ENCODE data around the gene EFCC1.
A peak's percentile ranks its signal among the peaks of the same experiment; 100 is the strongest.

The EFCC1 gene

DNA sequence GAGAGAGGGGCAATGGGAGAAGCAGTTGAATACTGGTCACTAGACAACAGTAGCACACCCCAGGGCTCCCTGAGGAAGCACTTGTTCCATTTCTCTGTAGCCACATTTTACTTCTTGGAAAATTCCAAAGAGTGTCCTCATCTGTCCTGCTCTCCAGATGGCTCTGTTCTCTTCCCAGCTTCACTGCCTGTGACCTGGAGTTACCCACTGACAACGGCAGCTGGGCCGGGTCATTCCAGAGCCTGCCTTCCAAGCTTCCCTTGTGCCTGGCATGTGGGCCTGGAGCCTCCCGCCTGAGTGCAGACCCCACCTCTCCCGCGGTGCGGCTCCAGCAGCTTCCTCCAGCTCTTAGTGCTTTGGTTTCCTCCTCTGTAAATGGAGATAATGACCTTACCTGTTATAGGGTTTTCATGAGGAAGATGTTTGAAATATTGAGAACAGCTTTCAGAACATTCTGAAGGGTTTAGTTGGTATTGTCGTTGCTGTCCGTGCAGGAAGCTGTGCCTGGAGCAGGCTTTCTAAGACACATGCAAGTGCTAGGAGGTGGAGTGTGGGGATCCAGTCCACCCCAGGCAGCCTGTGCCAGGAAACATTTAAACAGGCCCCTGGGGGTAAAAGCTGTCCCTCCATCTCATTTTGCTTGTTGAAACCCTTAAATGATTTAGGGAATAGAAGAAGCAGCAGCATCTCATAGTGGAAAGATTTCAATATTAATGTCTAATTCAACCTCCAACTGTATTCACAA is 24.8 kb downstream of the EFCC1 start:
- H3K27ac ChIP-seq (ENCODE audit: low read depth, low read length): no peak overlapping the region
- no peaks in the 10 kb centered on the region for H3K36me3 ChIP-seq (ENCODE audit: control insufficient read depth, insufficient read depth, low read length)
- H3K4me1 ChIP-seq (ENCODE audit: control insufficient read depth, insufficient read depth, low read length): peaks cover 6% of the 10 kb centered on the region
- no peaks in the 10 kb centered on the region for H3K9me3 ChIP-seq (ENCODE audit: control insufficient read depth, insufficient read depth, low read depth, low read length)
- H3K4me3 ChIP-seq (ENCODE audit: low read depth, low read length): no peak overlapping the region
- peaks cover 25% of the 10 kb centered on the region for H3K27me3 ChIP-seq (ENCODE audit: control insufficient read depth, insufficient read depth, low read length)
- H3K9ac ChIP-seq (ENCODE audit: low read length): no peak overlapping the region

GRCh38 chr3:129026728-129027543 is 25.8 kb downstream of the EFCC1 start:
- H3K9me3 ChIP-seq (ENCODE audit: control insufficient read depth, insufficient read depth, low read depth, low read length): no peaks in the 10 kb centered on the region
- peaks cover 6% of the 10 kb centered on the region for H3K4me1 ChIP-seq (ENCODE audit: control insufficient read depth, insufficient read depth, low read length)
- no peak overlapping the region for H3K9ac ChIP-seq (ENCODE audit: low read length)
- H3K36me3 ChIP-seq (ENCODE audit: control insufficient read depth, insufficient read depth, low read length): no peaks in the 10 kb centered on the region
- peak overlapping the region; percentile 59 for H3K4me3 ChIP-seq (ENCODE audit: low read depth, low read length)
- peaks cover 25% of the 10 kb centered on the region for H3K27me3 ChIP-seq (ENCODE audit: control insufficient read depth, insufficient read depth, low read length)
- H3K27ac ChIP-seq (ENCODE audit: low read depth, low read length): no peak overlapping the region

GRCh38 chr3:129027544-129027880 is 26.4 kb downstream of the EFCC1 start:
- peaks cover 25% of the 10 kb centered on the region for H3K27me3 ChIP-seq (ENCODE audit: control insufficient read depth, insufficient read depth, low read length)
- no peaks in the 10 kb centered on the region for H3K36me3 ChIP-seq (ENCODE audit: control insufficient read depth, insufficient read depth, low read length)
- H3K4me1 ChIP-seq (ENCODE audit: control insufficient read depth, insufficient read depth, low read length): peaks cover 6% of the 10 kb centered on the region
- H3K9me3 ChIP-seq (ENCODE audit: control insufficient read depth, insufficient read depth, low read depth, low read length): no peaks in the 10 kb centered on the region
- no peak overlapping the region for H3K9ac ChIP-seq (ENCODE audit: low read length)
- peak overlapping the region; percentile 59 for H3K4me3 ChIP-seq (ENCODE audit: low read depth, low read length)
- no peak overlapping the region for H3K27ac ChIP-seq (ENCODE audit: low read depth, low read length)

DNA sequence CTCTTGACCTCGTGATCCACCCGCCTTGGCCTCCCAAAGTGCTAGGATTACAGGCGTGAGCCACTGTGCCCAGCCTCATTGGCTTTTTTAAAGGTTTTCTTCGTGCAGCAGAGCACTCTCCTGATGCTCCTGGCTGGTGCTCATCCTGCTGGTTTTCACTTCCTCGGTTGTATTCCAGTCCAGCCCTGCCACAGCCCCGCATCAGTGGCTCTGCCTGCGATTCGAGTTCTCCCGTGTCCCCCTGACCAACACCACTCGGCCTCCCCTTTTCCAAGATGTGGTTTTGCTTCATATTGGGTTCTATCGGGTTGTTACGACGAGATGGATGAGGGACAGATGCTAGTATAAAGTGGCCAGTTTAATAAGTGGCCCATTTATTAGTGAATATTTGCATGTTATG is 27.8 kb downstream of the EFCC1 start:
- Histone ChIP-seq H3K27ac (ENCODE audit: low read depth, low read length) (no peak overlapping the region), H3K36me3 (ENCODE audit: control insufficient read depth, insufficient read depth, low read length) (no peaks in the 10 kb centered on the region), H3K4me1 (ENCODE audit: control insufficient read depth, insufficient read depth, low read length) (peaks cover 6% of the 10 kb centered on the region), H3K9ac (ENCODE audit: low read length) (no peak overlapping the region), H3K27me3 (ENCODE audit: control insufficient read depth, insufficient read depth, low read length) (peaks cover 25% of the 10 kb centered on the region), H3K9me3 (ENCODE audit: control insufficient read depth, insufficient read depth, low read depth, low read length) (no peaks in the 10 kb centered on the region), H3K4me3 (ENCODE audit: low read depth, low read length) (no peak overlapping the region)

GRCh38 chr3:129030611-129031010 is 29.5 kb downstream of the EFCC1 start:
- H3K9ac ChIP-seq (ENCODE audit: low read length): no peak overlapping the region
- peaks cover 6% of the 10 kb centered on the region for H3K4me1 ChIP-seq (ENCODE audit: control insufficient read depth, insufficient read depth, low read length)
- no peaks in the 10 kb centered on the region for H3K36me3 ChIP-seq (ENCODE audit: control insufficient read depth, insufficient read depth, low read length)
- no peaks in the 10 kb centered on the region for H3K9me3 ChIP-seq (ENCODE audit: control insufficient read depth, insufficient read depth, low read depth, low read length)
- H3K27ac ChIP-seq (ENCODE audit: low read depth, low read length): no peak overlapping the region
- peaks cover 13% of the 10 kb centered on the region for H3K27me3 ChIP-seq (ENCODE audit: control insufficient read depth, insufficient read depth, low read length)
- H3K4me3 ChIP-seq (ENCODE audit: low read depth, low read length): no peak overlapping the region

DNA sequence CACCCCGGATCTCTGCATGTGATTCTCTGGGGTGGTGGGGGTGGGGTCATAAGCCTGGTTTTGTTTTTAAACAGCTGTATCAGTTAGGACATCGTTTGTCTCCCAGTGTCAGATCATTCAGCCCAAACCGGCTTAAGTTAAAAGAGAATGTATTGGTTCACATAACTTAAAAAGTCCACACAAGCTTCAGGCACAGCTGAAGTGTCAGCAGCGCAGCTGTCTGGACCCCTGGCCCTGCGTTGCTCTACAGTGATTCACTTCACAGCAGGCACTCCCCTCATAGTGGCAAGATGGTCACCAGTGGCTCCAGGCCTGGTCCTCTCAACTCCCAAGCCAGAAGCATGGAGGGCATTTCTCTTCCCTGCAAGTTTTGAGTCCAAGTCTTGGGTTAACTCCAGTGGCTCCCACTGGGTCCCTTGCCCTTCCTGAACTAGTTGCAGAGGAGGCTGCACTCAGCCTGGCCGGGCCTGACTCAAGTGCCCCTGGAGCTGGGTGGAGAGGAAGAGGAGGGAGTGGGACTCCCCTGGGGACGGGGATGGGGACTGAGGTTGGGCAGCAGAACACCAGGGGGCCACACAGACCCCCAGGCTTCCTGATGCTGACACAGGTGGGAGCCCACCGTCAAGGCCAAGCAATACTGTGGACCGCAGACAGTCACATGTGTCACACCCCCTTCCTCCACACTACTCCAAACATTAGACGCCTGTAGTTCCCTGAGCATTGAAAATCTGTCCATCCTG is 30.5 kb downstream of the EFCC1 start:
- H3K27ac ChIP-seq (ENCODE audit: low read depth, low read length): no peak overlapping the region
- H3K27me3 ChIP-seq (ENCODE audit: control insufficient read depth, insufficient read depth, low read length): peaks cover 3% of the 10 kb centered on the region

DNA sequence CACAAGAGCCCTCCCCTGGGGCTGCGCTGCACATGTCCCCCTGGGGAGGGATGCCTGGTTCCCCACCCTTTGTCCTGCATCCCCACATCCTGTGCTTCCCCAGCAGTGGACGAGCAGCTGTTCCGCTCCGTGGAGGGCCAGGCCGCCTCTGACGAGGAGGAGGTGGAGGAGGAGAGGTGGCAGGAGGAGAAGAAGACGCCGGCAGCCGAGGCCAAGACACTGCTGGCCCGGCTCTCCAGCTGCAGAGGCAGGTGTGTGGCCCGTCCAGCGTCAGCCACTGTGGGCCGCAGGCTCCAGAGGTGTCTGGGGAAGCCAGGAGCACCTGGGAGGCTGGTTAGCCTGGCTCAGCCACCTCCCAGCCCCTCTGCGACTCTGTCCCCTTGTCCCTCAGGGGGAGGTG is 31.6 kb downstream of the EFCC1 start:
- Histone ChIP-seq H3K9ac (ENCODE audit: low read length) (no peak overlapping the region), H3K36me3 (ENCODE audit: control insufficient read depth, insufficient read depth, low read length) (no peaks in the 10 kb centered on the region), H3K4me1 (ENCODE audit: control insufficient read depth, insufficient read depth, low read length) (no peaks in the 10 kb centered on the region), H3K27me3 (ENCODE audit: control insufficient read depth, insufficient read depth, low read length) (no peaks in the 10 kb centered on the region), H3K9me3 (ENCODE audit: control insufficient read depth, insufficient read depth, low read depth, low read length) (no peaks in the 10 kb centered on the region), H3K27ac (ENCODE audit: low read depth, low read length) (no peak overlapping the region), H3K4me3 (ENCODE audit: low read depth, low read length) (no peak overlapping the region)

More for the DNA sequence above, 30.5 kb downstream of the EFCC1 start:
- Histone ChIP-seq H3K9me3 (ENCODE audit: control insufficient read depth, insufficient read depth, low read depth, low read length) (no peaks in the 10 kb centered on the region), H3K4me3 (ENCODE audit: low read depth, low read length) (no peak overlapping the region), H3K36me3 (ENCODE audit: control insufficient read depth, insufficient read depth, low read length) (no peaks in the 10 kb centered on the region), H3K9ac (ENCODE audit: low read length) (no peak overlapping the region), H3K4me1 (ENCODE audit: control insufficient read depth, insufficient read depth, low read length) (peaks cover 3% of the 10 kb centered on the region)

DNA sequence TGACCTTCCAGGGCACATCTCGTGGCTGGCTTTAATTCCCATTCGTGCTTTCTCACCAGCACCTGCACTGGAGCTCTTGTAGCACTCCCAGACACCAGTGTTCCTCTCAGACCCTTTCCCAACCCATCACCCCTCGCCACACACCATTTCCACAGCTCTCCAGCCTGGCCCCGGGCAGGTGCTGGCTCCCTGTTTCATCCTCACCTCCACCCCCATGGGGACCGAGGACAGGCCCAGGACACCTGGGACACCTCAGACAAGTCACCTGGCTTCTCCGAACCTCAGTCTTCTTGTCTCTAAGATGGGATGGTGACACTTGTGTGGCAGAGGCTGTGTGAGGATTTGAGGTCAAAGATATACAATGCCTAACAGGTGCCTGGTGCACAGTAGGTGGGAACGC is 32.0 kb downstream of the EFCC1 start:
- H3K9me3 ChIP-seq (ENCODE audit: control insufficient read depth, insufficient read depth, low read depth, low read length): no peaks in the 10 kb centered on the region
- no peak overlapping the region for H3K9ac ChIP-seq (ENCODE audit: low read length)
- no peak overlapping the region for H3K27ac ChIP-seq (ENCODE audit: low read depth, low read length)
- no peaks in the 10 kb centered on the region for H3K36me3 ChIP-seq (ENCODE audit: control insufficient read depth, insufficient read depth, low read length)
- no peak overlapping the region for H3K4me3 ChIP-seq (ENCODE audit: low read depth, low read length)
- no peaks in the 10 kb centered on the region for H3K4me1 ChIP-seq (ENCODE audit: control insufficient read depth, insufficient read depth, low read length)
- H3K27me3 ChIP-seq (ENCODE audit: control insufficient read depth, insufficient read depth, low read length): no peaks in the 10 kb centered on the region

DNA sequence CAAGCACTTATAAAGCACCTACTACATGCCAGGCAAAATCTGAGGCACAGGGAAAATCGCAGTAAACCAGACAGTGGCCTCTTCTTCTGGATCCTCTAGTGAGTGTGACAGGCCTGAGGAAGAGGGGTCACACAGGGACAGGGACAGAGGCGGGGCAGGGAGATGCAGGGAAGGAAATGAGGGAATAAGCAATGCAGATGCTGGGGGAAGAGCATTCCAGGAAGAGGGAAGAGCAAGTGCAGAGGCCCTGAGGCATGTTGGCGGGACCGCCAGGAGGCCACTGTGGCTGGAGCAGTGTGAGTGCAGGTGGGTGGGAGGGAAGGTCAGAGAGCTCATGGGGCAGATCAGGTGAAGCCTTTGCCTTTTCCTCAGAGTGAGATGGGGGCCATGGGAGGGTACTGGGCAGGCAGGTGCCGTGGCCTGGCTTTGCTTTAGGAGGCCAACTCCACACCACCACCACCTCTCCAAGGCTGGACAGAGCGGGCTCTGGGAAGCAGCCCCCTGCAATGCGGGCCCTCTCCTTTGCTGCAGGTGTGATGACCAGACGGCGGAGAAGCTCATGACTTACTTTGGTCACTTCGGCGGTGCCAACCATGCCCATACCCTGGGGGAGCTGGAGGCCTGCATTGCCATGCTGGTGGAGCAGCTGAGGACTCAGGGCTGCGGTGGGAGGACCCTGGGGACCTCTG is 32.7 kb downstream of the EFCC1 start:
- Histone ChIP-seq H3K9me3 (ENCODE audit: control insufficient read depth, insufficient read depth, low read depth, low read length) (no peaks in the 10 kb centered on the region), H3K27me3 (ENCODE audit: control insufficient read depth, insufficient read depth, low read length) (no peaks in the 10 kb centered on the region), H3K36me3 (ENCODE audit: control insufficient read depth, insufficient read depth, low read length) (no peaks in the 10 kb centered on the region), H3K4me3 (ENCODE audit: low read depth, low read length) (no peak overlapping the region), H3K4me1 (ENCODE audit: control insufficient read depth, insufficient read depth, low read length) (peaks cover 2% of the 10 kb centered on the region; the same call in 1 of the 2 replicates), H3K27ac (ENCODE audit: low read depth, low read length) (no peak overlapping the region), H3K9ac (ENCODE audit: low read length) (no peak overlapping the region)

GRCh38 chr3:129034642-129035041 is 33.5 kb downstream of the EFCC1 start:
- Histone ChIP-seq H3K4me1 (ENCODE audit: control insufficient read depth, insufficient read depth, low read length) (peaks cover 11% of the 10 kb centered on the region; the same call in 1 of the 2 replicates), H3K4me3 (ENCODE audit: low read depth, low read length) (no peak overlapping the region), H3K9me3 (ENCODE audit: control insufficient read depth, insufficient read depth, low read depth, low read length) (no peaks in the 10 kb centered on the region), H3K9ac (ENCODE audit: low read length) (no peak overlapping the region), H3K36me3 (ENCODE audit: control insufficient read depth, insufficient read depth, low read length) (no peaks in the 10 kb centered on the region), H3K27me3 (ENCODE audit: control insufficient read depth, insufficient read depth, low read length) (no peaks in the 10 kb centered on the region), H3K27ac (ENCODE audit: low read depth, low read length) (no peak overlapping the region)

Data from HUES6 (cell line).